GM18861 (cell line): ENCODE data around the gene MEF2A.
A peak's percentile ranks its signal among the peaks of the same experiment; 100 is the strongest.

Experiments
- ATAC-seq: cut with Tn5 transposase; IDR thresholded peaks from one replicate; pipeline ENCODE4 v1.9.1; 2021; ENCODE audit not compliant: unreplicated experiment

Gene MEF2A

GRCh38 chr15:99604865-99605264 is 39.1 kb downstream of the MEF2A start:
- no peak for ATAC-seq

- ATAC-seq, result no peak
Measured at GRCh38 chr15:99605490-99605931, 39.7 kb downstream of the MEF2A start.

DNA sequence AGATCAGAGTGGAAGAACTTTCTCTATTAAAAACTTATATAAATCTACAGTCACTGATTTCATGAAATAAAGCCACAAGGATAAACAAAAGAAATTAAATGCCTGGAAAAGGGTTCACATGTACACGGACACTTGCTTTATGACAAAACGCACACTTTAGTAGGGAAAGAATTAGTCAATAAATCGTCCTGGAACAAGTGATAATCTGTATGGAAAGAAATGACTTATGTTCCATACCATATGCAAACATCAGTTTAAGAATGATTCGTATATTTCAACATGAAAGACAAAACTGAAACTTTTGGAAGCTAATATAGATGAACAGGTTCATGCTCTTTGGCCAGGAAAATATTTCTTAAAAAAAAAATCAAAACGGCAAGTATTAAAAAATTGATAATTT is 40.2 kb downstream of the MEF2A start:
- ATAC-seq, result no peak

- peak; percentile 51 for ATAC-seq
Measured at GRCh38 chr15:99606646-99607045, 40.9 kb downstream of the MEF2A start.

DNA sequence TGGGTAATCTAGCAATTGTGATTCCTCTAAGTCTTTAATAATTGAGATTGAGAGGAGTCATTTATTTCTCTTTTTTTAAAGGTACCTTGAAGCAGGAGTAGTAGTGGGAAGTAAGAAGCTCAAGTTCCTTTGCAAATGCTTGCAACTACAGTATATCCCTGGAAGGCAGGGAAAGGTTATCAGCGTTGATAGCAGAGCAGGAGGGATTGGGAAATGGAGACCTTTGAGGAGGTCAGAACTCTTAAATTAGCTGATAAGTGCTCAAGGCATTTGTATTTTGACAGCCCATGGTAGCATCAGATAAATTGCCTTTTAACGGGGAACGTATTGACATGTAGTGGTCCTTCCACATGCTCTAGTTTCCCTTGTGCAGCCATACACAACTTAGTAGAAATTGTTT is 47.7 kb downstream of the MEF2A start:
- no peak for ATAC-seq

DNA sequence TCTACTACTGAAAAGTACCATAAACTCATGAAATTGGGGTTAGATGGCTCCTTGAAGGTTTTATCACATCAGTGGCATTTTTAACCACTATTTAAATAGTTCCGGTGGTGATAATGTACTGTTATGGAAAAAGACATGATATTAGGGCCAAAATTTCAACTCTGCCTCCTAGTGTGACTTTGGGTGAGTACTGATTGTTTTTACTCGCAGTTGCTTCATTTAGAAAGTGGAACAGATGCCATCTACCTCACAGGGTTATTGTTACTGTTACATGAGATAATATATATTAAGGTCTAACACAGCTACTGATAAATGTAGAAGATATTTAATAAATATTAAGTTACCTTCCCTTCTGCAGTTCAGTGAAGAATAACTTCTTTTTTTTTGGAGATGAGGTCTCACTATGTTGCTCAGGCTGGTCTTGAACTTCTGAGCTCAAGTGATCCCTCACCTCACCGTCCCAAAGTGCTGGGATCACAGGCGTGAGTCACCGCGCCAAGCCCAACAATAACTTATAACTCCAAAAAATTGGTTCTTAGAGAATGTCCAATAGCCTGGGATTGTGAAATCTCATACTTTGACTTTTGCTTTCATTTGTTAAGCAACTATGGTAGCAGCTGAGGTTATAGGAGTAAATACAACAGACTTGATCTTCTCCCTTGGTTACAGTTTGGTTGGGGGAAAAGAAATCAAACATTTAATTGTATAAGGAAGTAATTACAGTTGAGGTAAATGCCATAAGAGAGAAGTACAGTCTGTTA is 48.3 kb downstream of the MEF2A start:
- ATAC-seq, result no peak

- ATAC-seq, result no peak
Measured at GRCh38 chr15:99614749-99615288, 49.0 kb downstream of the MEF2A start.

DNA sequence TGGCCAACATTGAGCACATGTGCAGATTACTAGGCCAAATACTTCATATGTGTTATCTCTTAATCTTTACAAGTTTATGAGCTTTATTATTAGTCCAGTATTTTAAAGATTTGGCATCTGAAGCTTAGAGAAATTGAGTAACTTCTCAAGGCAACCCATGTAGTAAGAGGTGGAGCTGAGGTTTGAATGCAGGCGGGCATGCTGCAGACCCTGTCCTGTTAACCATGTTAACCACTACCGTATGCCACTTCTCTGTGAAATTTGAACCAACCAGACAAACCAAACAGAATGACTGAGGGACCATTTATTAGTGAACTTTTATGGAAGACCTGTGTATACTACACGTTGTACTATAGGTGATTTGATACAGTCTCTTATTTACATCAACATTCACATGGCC is 49.7 kb downstream of the MEF2A start:
- no peak for ATAC-seq

DNA sequence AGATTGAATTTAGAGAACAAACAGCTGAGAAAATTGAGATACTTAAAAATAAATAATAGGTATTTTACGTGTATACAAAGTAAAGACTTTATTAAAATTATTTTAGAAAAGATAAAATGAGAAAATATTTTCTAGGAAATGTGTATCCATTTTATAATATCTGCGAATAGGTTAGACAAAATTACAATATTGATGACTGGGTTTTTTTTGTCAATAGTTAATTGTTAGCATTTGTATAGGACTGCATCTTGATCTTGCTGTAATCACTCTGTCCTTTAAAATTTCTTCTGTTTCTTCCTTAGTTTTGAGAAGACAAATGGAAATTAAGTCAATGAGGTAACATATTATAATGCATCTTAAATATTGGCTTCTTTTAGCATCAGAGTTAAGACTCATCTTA is 50.3 kb downstream of the MEF2A start:
- no peak for ATAC-seq

- no peak for ATAC-seq
Measured at GRCh38 chr15:99616773-99617342, 51.1 kb downstream of the MEF2A start.

- ATAC-seq, result no peak
Measured at GRCh38 chr15:99618941-99619411, 53.2 kb downstream of the MEF2A start.

DNA sequence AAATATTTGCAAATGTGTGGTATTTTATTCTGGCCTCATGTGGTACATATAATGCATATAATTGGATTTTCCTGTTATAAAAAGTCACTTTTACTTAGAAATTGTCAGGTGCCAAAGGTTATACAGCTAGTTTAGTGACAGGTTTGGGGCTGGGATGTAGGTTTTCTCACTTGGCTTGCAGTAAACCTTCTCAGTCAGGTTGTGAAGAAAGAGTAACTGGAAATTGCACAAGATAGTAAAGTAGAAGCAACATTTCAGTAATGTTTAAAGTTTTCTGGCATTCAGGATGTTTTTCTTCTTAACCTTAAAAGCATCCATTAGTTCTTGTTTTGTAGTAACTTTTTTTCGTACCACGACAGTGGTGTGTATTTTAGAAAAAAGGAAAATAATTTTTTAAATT is 53.9 kb downstream of the MEF2A start:
- no peak for ATAC-seq

GRCh38 chr15:99620178-99620577 is 54.4 kb downstream of the MEF2A start:
- ATAC-seq, result no peak

DNA sequence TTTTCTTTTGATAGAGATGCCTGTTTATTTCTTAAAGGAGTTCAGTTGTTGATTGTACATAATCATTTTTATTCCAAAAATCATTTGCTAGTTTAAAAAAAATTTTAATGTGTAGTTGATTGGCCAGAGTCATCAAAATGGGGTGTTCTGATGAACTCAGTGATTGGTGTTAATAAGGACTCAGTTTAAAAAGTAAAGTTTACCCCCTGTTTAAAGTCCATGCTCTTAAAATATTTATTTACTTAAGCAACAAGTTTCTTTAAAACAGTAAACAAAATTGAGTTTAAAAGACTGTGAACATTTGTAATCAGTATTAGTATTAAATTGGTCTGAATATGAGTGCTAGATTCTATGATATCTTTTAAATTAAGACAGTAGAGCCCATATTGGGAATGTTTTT is 56.0 kb downstream of the MEF2A start:
- no peak for ATAC-seq

DNA sequence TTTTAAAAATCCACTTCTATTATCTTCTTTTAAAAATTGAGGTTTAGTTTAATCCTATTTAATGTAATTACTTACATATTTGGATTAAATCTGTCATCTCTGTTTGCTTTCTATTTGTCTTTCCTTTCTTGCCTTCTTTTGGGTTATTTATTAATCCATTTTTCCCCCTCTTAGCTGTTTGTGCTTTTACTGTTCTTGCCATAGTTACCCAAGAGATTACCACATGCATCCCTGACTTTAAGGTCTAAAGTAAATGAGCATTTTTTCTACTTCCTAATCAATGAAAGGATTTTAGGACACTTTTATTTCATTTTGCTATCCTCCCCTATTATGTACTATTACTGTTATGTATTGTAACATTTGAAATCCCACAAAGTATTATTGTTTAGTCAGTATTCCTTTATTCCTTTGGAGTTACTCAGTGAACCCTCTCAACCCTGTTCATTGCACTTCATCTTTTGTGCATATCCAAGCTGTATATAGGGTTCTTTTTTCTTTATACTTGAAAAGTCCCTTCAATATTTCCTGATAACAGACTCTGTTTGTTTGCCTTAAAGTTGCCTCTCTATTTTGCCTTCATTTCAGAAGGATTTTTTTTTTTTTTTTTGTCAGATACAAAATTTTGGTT is 62.7 kb downstream of the MEF2A start:
- no peak for ATAC-seq

GRCh38 chr15:99630607-99631131 is 64.9 kb downstream of the MEF2A start:
- no peak for ATAC-seq

GRCh38 chr15:99631255-99631654 is 65.5 kb downstream of the MEF2A start:
- ATAC-seq, result peak; percentile 83

GRCh38 chr15:99632521-99632920 is 66.7 kb downstream of the MEF2A start:
- ATAC-seq, result no peak

DNA sequence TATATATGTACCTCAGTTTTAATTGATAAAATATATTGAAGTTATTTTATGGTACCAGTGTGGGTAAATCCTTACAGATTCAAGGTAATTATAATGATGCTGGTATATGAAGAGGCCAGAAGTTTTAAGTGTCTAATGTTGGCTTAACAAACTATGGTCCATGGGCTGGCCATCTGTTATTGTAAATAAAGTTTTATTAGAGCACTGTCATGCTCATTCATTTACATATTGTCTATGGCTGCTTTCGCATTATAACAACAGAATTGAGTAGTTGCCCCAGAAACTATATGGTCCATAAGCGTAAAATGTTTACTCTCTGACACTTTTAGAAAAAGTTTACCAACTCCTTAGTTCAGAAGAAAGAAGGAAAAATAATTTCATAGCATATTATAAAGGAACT is 67.9 kb downstream of the MEF2A start:
- ATAC-seq, result no peak

GRCh38 chr15:99634576-99634975 is 68.8 kb downstream of the MEF2A start:
- no peak for ATAC-seq

DNA sequence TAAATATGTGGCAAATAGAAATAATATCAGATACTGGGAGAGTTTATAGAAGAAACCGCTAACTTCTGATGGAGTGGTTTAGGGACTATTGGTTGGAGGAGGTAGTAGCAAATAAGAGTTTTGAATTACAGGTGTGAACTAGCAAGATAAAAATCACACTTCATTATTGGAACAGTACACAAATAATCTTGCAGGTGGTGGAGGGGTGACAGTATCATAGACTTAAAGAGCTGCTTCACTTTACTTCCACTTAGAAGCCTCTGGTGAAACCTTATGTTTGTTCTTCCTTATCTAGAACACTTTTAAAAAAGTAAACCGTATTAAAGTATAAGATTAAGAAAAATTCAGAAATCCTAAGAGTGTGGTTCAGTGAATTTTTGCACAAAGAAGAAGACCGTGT is 69.4 kb downstream of the MEF2A start:
- ATAC-seq, result no peak

GRCh38 chr15:99635794-99636193 is 70.0 kb downstream of the MEF2A start:
- ATAC-seq, result peak; percentile 77
